ENCODE data around the gene ENTREP3.
"Not testable (repeated sequence)": the region's sequence is repeated elsewhere in the genome, so short reads cannot be mapped to it uniquely, and the experiment has no call there.

Gene ENTREP3

GRCh38 chr1:155293086-155293749 is 37.9 kb upstream of the ENTREP3 start:
- no peak for DNase-seq (ENCODE audit: low read depth in 1 of 2, low spot score in 1 of 2)
- in situ Hi-C loops (cut with HindIII; ENCODE audit: low pct_unique_long_range_greater_than_20kb, low sequenced_read_pairs): no loop called here
- TF ChIP-seq JUND (IDR thresholded peaks at IDR 0.05; ENCODE audit: low read depth): no peak

GRCh38 chr1:155291006-155291405 is 35.7 kb upstream of the ENTREP3 start:
- in situ Hi-C loops (cut with HindIII; ENCODE audit: low pct_unique_long_range_greater_than_20kb, low sequenced_read_pairs); DNase-seq (ENCODE audit: low read depth in 1 of 2, low spot score in 1 of 2): not testable (repeated sequence)

- in situ Hi-C loops (cut with HindIII; ENCODE audit: low pct_unique_long_range_greater_than_20kb, low sequenced_read_pairs): no loop called here
- no peak for DNase-seq (ENCODE audit: low read depth in 1 of 2, low spot score in 1 of 2)
- TF ChIP-seq JUND (IDR thresholded peaks at IDR 0.05; ENCODE audit: low read depth): no peak
Measured at GRCh38 chr1:155287987-155288543, 32.8 kb upstream of the ENTREP3 start.

- no peak for TF ChIP-seq JUND (IDR thresholded peaks at IDR 0.05; ENCODE audit: low read depth)
- DNase-seq (ENCODE audit: low read depth in 1 of 2, low spot score in 1 of 2): no peak
- in situ Hi-C loops (cut with HindIII; ENCODE audit: low pct_unique_long_range_greater_than_20kb, low sequenced_read_pairs): no loop called here
Measured at GRCh38 chr1:155286544-155286943, 31.3 kb upstream of the ENTREP3 start.

GRCh38 chr1:155285631-155286044 is 30.4 kb upstream of the ENTREP3 start:
- TF ChIP-seq JUND (IDR thresholded peaks at IDR 0.05; ENCODE audit: low read depth): no peak
- in situ Hi-C loops (cut with HindIII; ENCODE audit: low pct_unique_long_range_greater_than_20kb, low sequenced_read_pairs): no loop called here
- no peak for DNase-seq (ENCODE audit: low read depth in 1 of 2, low spot score in 1 of 2)

- no peak for DNase-seq (ENCODE audit: low read depth in 1 of 2, low spot score in 1 of 2)
- TF ChIP-seq JUND (IDR thresholded peaks at IDR 0.05; ENCODE audit: low read depth): no peak
- in situ Hi-C loops (cut with HindIII; ENCODE audit: low pct_unique_long_range_greater_than_20kb, low sequenced_read_pairs): no loop called here
Measured at GRCh38 chr1:155285063-155285462, 29.8 kb upstream of the ENTREP3 start.

GRCh38 chr1:155284476-155284875 is 29.2 kb upstream of the ENTREP3 start:
- in situ Hi-C loops (cut with HindIII; ENCODE audit: low pct_unique_long_range_greater_than_20kb, low sequenced_read_pairs): no loop called here
- no peak for TF ChIP-seq JUND (IDR thresholded peaks at IDR 0.05; ENCODE audit: low read depth)
- DNase-seq (ENCODE audit: low read depth in 1 of 2, low spot score in 1 of 2): no peak

- DNase-seq (ENCODE audit: low read depth in 1 of 2, low spot score in 1 of 2): no peak
- TF ChIP-seq JUND (IDR thresholded peaks at IDR 0.05; ENCODE audit: low read depth): no peak
- in situ Hi-C loops (cut with HindIII; ENCODE audit: low pct_unique_long_range_greater_than_20kb, low sequenced_read_pairs): no loop called here
Measured at GRCh38 chr1:155282488-155283091, 27.3 kb upstream of the ENTREP3 start.

GRCh38 chr1:155279268-155279667 is 24.0 kb upstream of the ENTREP3 start:
- in situ Hi-C loops (cut with HindIII; ENCODE audit: low pct_unique_long_range_greater_than_20kb, low sequenced_read_pairs): no loop called here
- no peak for DNase-seq (ENCODE audit: low read depth in 1 of 2, low spot score in 1 of 2)
- TF ChIP-seq JUND (IDR thresholded peaks at IDR 0.05; ENCODE audit: low read depth): no peak

GRCh38 chr1:155278689-155279160 is 23.4 kb upstream of the ENTREP3 start:
- in situ Hi-C loops (cut with HindIII; ENCODE audit: low pct_unique_long_range_greater_than_20kb, low sequenced_read_pairs): no loop called here
- TF ChIP-seq JUND (IDR thresholded peaks at IDR 0.05; ENCODE audit: low read depth): no peak
- DNase-seq (ENCODE audit: low read depth in 1 of 2, low spot score in 1 of 2): no peak

GRCh38 chr1:155277902-155278688 is 22.8 kb upstream of the ENTREP3 start:
- DNase-seq (ENCODE audit: low read depth in 1 of 2, low spot score in 1 of 2): peak; percentile 82
- in situ Hi-C loops (cut with HindIII; ENCODE audit: low pct_unique_long_range_greater_than_20kb, low sequenced_read_pairs): no loop called here
- TF ChIP-seq JUND (IDR thresholded peaks at IDR 0.05; ENCODE audit: low read depth): no peak

- DNase-seq (ENCODE audit: low read depth in 1 of 2, low spot score in 1 of 2): peak; percentile 98
- in situ Hi-C loops (cut with HindIII; ENCODE audit: low pct_unique_long_range_greater_than_20kb, low sequenced_read_pairs): no loop called here
- TF ChIP-seq JUND (IDR thresholded peaks at IDR 0.05; ENCODE audit: low read depth): no peak
Measured at GRCh38 chr1:155277070-155277901, 22.0 kb upstream of the ENTREP3 start, which contains the start of gene HCN3. Gene HCN3 (plus strand): TSS chr1:155277463. CDS start chr1:155277591, 128 bp downstream.
